T-helper 9 cell (primary cell): Measurements from ENCODE around the gene USHBP1.

Experiments used
- DNase-seq: peaks from one replicate; pipeline ENCODE4 v3.0.0-alpha.2; 2020

USHBP1 gene

DNA sequence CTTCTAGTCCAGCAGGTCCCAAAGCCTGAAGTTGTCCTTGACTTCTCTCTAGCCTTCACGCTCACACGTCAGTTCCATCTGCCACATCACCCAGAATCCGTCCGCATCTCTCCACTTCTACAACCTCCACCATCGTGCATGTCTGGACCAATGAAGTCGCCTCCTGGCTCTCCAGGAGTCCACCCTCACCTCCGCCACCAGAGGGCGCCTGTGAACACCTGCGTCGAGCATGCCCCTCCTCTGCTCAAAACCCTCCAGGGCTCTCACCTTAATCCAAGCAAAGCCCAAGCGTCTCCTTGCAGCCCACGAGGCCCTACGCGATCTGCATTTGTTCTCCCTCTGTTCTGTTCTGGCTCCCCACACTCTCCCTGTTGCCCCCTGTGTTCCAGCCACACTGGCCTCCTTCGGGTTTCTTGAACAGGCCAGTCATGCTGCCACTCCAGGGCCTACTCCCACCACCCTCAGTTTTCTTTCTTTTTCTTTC is 3.7 kb downstream of the USHBP1 start:
- peak; percentile 92 for DNase-seq

GRCh38 chr19:17259934-17260333 is 4.6 kb downstream of the USHBP1 start:
- no peak for DNase-seq

DNA sequence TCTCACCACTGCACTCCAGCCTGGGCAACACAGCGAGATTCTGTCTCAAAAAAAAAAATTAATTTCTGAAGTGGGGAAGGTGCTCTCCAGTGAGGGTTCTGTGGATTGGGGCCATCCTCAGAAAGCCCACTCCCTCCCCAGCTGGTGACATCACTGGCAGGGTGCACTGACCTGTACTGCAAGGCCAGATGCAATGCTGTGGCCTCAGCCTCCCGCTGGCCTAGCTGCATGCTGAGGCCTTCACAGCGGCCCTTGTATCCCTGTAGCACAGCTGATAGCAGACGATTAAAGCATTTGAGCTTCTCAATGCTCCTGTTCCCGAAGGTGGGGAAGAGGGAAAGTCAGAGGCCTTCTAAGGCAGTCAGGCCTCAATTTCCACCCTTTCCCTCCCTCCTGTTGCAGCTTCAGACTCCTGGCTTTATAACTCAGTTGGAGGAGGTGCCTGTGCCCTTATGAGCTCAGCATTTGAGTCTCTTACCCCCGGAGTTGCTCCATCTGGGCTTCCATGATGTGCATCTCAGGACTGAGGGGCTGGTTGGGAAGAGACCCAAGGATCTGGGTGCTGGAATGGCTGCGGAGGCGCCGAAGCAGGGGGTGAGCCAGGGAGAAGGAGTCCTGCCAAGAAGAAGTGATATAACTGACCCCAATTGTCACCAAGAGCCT is 5.3 kb downstream of the USHBP1 start:
- DNase-seq, result no peak

DNA sequence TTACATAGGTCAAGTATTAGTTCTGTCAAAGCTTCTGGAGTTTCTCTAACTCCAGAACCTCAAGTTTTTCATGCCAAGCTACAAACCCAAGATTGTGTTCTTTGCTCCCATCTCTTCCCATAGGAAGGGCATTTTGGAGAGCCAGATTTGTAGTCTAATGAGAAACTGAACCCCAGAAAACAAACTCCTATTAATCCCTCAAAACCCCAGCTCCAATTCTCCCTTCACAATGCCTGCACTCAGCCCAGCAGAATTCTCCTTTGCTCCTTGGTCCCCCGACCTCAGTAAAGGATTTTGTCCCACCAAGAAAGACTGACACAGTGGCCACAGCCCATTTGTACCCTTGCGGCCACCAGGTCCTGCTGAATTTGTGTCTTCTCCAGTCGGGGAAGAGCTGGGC is 8.4 kb downstream of the USHBP1 start:
- DNase-seq, result no peak

DNA sequence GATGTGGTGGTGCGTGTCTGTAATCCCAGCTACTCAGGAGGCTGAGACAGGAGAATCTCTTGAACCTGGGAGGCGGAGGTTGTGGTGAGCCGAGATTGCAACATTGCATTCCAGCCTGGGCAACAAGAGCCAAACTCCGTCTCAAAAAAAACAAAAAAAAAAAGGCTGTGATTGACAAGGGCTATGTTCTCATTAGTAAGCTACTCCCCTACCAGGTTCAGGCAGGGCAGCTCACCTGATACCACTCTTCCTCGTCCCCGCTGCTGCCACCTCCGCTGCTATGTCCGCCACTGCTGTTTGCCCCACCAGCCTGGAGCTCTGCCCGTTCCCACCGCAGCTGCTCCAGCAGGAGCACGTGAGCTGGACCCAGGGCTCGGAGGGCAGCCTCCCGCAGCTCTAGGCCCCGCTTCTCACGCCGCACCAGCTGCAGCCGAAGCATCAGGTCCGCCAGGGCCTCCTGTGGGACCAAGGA is 9.4 kb downstream of the USHBP1 start:
- no peak for DNase-seq

- no peak for DNase-seq
Observed at GRCh38 chr19:17254636-17255035, 9.9 kb downstream of the USHBP1 start.

GRCh38 chr19:17249887-17250548 is 14.5 kb downstream of the USHBP1 start:
- DNase-seq, result no peak

DNA sequence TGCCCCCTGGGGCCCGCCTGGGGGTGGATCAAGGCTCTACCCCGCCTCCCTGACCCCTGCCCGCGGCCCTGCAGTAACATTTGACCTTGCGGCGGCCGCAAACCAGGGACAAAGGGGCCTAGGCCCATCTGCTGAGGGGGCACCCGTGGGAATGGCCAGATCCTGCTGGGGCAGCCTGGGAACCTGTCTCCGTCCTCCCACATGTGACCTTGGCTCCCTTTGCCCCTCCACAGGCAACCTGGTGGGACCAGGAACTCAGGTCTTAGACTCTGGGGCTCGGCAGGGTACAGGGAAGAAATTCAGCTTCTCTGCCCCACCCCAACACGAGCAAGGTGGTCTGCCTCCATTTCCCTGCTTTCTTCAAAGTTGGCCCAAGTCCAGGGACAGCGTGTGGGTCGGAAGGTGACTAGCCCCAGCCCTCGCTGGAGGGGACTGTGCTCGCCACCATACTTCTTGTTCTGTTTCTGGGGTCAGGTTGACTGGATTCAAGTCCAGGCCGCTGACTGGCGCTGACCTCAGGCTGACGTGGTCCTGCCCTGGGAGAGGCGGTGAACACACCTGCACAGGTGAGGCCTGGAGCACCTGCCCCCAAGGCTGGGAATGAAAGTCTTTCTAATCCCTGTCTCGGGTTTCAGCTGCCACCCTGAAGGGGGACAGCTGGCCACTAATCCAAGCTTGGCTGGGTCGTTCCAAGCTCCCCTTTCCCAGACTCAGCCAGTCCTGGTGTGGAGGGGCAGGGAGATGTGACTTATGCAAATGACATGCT is 16.4 kb downstream of the USHBP1 start:
- no peak for DNase-seq

- no peak for DNase-seq
Observed at GRCh38 chr19:17246681-17247425, 17.7 kb downstream of the USHBP1 start.

GRCh38 chr19:17245535-17245984 is 19.0 kb downstream of the USHBP1 start, which contains the start of gene NR2F6:
Gene NR2F6, minus strand, starts transcription at chr19:17245919. Its CDS starts 699 bp downstream, at chr19:17245220.
- no peak for DNase-seq

DNA sequence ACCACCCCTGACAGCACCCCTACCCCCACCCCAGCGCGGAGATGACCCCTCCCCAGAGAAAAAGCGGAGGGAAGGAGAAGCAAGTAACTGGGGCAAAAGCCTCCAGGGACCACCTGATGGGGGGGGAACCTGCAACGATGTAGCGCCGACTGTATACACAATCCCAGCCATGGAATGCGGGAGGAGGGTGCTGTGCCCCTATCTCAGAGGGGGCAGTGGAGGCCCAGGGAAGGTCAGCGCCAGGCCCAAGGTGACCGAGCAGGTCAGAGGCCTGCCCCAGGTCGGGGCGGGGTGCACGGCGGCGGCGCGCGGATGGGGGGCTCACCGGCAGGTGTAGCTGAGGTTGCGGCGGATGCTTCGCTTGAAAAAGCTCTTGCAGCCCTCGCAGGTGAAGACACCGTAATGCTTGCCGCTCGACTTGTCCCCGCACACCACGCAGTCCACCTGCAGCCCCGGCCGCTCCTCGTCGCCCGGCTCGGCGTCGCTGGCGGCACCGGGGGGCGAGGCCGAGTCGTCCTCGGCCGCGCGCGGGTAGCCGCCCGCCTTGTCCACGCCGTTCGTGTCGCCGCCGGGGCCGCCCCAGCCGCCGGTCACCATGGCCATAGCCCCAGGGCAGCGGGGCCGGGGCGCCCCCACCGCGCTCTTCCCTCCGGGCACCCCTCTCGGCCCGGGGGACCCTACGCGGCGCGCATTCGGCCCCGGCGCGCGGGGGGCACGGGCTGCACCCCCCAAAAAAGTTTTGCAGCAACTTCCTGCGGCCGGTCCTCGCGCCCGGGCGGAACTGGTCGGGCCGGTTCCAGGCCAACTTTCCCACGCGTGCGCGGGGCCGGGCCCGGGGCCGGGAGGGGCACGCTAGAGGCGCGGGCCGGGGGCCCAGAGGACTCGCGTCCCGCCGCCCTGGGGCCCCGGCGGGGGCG is 19.7 kb downstream of the USHBP1 start:
- no peak for DNase-seq

DNA sequence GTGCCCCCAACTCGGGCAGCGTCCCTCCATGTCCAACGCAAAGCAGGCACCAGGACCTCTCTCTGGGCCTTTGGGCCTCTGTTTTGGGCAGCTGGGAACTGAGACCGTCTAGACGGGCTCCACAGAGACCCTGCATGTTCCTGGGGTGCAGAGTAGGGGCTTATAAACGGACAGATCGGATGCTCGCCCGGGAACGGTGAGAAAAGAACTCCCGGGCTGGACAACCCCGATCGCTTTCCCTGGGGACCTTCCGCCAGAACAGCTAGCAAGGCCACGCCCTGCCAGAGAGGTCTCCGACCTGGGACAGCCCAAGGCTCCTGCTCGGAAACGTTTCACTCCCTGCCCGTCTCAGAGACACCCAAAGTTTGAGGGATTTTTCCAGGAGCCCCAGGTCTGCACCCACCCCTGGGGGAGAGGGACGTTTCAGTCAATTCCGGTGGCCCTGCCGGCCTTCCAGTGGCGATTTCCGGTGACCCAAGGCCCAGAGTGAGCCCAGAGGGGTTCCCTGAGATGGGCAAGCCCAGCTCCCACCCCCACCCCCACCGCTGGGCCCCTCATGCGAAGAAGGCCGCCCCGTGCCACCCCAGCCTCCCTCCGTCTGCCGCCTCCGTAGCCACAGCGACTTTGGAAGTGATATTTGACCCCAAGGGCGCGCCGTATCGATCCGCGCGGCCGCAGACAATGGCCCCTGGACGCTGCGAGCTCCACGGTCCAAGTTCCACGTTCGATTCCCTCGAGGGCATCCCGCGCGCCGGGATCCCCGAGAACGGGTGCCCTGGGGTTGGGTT is 20.5 kb downstream of the USHBP1 start:
- no peak for DNase-seq

DNA sequence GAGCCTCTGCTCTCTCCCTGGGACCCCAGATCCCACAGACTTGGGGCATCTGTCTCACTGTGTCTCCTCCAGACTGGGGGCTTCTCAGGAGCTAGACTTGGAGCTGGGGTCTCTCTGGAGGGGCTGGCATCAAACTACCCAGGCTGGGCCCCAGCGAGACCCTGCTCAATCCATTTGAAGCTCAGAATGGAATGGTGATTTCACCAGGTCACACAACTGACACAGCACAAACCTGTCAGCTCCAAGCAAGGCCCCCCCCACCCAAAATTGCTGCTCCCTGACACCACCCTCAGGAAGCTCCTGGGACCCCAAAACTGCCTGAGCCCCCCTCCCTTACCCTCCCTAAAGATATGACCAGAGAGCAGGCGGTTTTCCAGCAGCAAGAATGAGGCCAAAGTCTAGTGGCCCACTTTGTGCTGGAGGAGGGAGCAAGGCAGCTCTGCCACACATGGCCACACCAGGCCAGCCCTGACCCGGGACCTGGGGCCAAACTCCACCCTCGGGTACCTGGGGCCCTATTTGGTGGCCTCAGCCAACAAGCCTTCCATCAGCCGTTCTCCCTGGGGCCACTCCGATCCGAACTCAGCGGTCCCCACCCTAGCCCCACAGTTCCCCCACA is 21.2 kb downstream of the USHBP1 start:
- DNase-seq, result no peak

- DNase-seq, result no peak
Observed at GRCh38 chr19:17242431-17243208, 21.9 kb downstream of the USHBP1 start.

DNA sequence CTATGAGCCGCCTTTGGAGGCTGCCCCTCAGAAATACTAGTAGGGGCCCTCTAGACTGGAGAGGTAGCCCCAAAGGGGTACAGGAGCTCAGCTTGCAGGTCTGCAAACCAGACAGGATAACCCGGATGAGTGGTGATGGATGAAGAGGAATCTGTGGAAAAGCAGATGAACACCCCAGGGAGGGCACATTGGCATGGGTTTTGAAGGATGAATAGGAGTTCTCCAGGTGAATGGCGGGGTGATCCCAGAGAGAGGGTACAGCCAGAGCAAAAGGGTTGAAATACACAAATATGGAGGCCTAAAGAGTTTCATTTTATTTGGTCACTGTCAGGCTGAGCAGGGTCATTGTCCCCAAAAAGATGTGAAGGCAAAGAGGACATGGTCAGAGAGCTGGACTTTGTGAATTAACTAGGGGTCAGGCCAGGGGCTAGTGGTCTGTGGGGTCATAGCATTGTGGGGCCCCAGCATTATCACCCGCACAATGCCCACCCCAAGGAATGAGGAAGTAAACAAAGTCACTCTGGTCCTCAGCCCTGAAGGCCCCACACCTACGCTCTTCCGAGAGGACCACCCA is 23.6 kb downstream of the USHBP1 start:
- DNase-seq, result no peak

- DNase-seq, result no peak
Observed at GRCh38 chr19:17240062-17240752, 24.3 kb downstream of the USHBP1 start.

- no peak for DNase-seq
Observed at GRCh38 chr19:17237747-17238706, 26.5 kb downstream of the USHBP1 start.
